Neural cell (in vitro differentiated cells): Measurements from ENCODE around the gene CDNF. TPM values are rescaled to one million over a fixed set of nuclear protein-coding genes. Genes with fewer than 3 reads are reported as not detected.

Experiments used
- H2AFZ ChIP-seq: fragments of 200-600, 300-800 bp; sonication (generic), shearing (Covaris generic); 2 replicates; pipeline ENCODE4 v1.6.0; 2014; ENCODE audit warnings: low read depth, mild to moderate bottlenecking, antibody characterized with exemption, low read length, moderate library complexity
- H3F3A ChIP-seq: fragments of 200-600 bp; shearing (Covaris generic); 2 replicates; pipeline ENCODE4 v1.6.1; 2016; ENCODE audit warnings: mild to moderate bottlenecking, moderate library complexity, mixed read lengths, antibody characterized with exemption, low read length; ENCODE audit not compliant: insufficient read depth, poor library complexity, severe bottlenecking
- H3K27ac ChIP-seq: fragments of 200-600, 300-800 bp; sonication (generic), shearing (Covaris generic); 2 replicates; pipeline ENCODE4 v1.5.1; 2014; ENCODE audit warnings: mild to moderate bottlenecking, low read length, moderate library complexity
- H3K27me3 ChIP-seq: fragments of 300-800, 200-600 bp; sonication (generic), shearing (Covaris generic); 2 replicates; pipeline ENCODE4 v1.6.0; 2014; ENCODE audit warnings: mild to moderate bottlenecking, low read depth, low read length, moderate library complexity; ENCODE audit not compliant: insufficient read depth
- H3K36me3 ChIP-seq: fragments of 300-800, 200-600 bp; sonication (generic), shearing (Covaris generic); 2 replicates; pipeline ENCODE4 v1.5.1; 2014; ENCODE audit warnings: mild to moderate bottlenecking, antibody characterized with exemption, low read length, moderate library complexity; ENCODE audit not compliant: insufficient read depth
- H3K4me2 ChIP-seq: fragments of 300-800, 200-600 bp; sonication (generic), shearing (Covaris generic); 2 replicates; pipeline ENCODE4 v1.6.0; 2014; ENCODE audit warnings: mild to moderate bottlenecking, low read length
- H3K4me3 ChIP-seq: fragments of 300-800, 200-600 bp; sonication (generic), shearing (Covaris generic); 2 replicates; pipeline ENCODE4 v1.5.1; 2014; ENCODE audit warnings: mild to moderate bottlenecking, low read length, moderate library complexity
- H3K79me2 ChIP-seq: fragments of 200-600 bp; shearing (Covaris generic); replicated peaks from 2 replicates; pipeline ENCODE4 v1.6.0; 2014; ENCODE audit warnings: mild to moderate bottlenecking, low read length, moderate library complexity; ENCODE audit not compliant: insufficient read depth
- H3K9ac ChIP-seq: fragments of 300-800, 200-600 bp; sonication (generic), shearing (Covaris generic); 2 replicates; pipeline ENCODE4 v1.6.1; 2016; ENCODE audit warnings: mild to moderate bottlenecking, low read length, mixed read lengths
- H3K9me2 ChIP-seq: fragments of 200-600 bp; shearing (Covaris generic); 2 replicates; pipeline ENCODE4 v1.6.1; 2016; ENCODE audit warnings: mild to moderate bottlenecking, low read length, mixed read lengths; ENCODE audit not compliant: insufficient read depth
- H3K9me3 ChIP-seq: fragments of 200-600, 300-800 bp; sonication (generic), shearing (Covaris generic); 2 replicates; pipeline ENCODE4 v1.6.1; 2016; ENCODE audit warnings: mild to moderate bottlenecking, mixed run types, low read length, moderate library complexity, mixed read lengths
- H4K20me1 ChIP-seq: fragments of 200-600 bp; shearing (Covaris generic); 2 replicates; pipeline ENCODE4 v1.6.1; 2016; ENCODE audit warnings: mild to moderate bottlenecking, mixed run types; ENCODE audit not compliant: insufficient read depth
- EP300 ChIP-seq: fragments of 450-650 bp; conservative IDR thresholded peaks from 2 replicates; pipeline ENCODE4 v1.6.1; 2014; ENCODE audit warnings: antibody characterized with exemption, mild to moderate bottlenecking, moderate library complexity; ENCODE audit not compliant: poor library complexity, severe bottlenecking
- EZH2 ChIP-seq: fragments of 200-600, 300-800 bp; shearing (Covaris generic), sonication (generic); IDR thresholded peaks from 2 replicates; pipeline ENCODE4 v1.6.1; 2014; ENCODE audit warnings: antibody characterized with exemption, low read length, borderline replicate concordance, mild to moderate bottlenecking; ENCODE audit not compliant: insufficient read depth, poor library complexity, severe bottlenecking
- MXI1 ChIP-seq: fragments of 450-650 bp; conservative IDR thresholded peaks from 2 replicates; pipeline ENCODE4 v1.6.1; 2014; ENCODE audit warnings: antibody characterized with exemption, mild to moderate bottlenecking; ENCODE audit not compliant: poor library complexity, severe bottlenecking
- POLR2AphosphoS5 ChIP-seq: IDR thresholded peaks from 2 replicates; pipeline ENCODE4 v1.6.1; 2012
- RAD21 ChIP-seq: fragments of 450-650 bp; conservative IDR thresholded peaks from 2 replicates; pipeline ENCODE4 v1.6.1; 2014; ENCODE audit warnings: antibody characterized with exemption, mild to moderate bottlenecking, moderate library complexity
- SMC3 ChIP-seq: fragments of 450-650 bp; conservative IDR thresholded peaks from 2 replicates; pipeline ENCODE4 v1.6.1; 2014; ENCODE audit warnings: antibody characterized with exemption, mild to moderate bottlenecking, moderate library complexity; ENCODE audit not compliant: poor library complexity
- TAF1 ChIP-seq: IDR thresholded peaks from 2 replicates; pipeline ENCODE4 v1.6.1; 2012; ENCODE audit warnings: low read depth
- polyA plus RNA-seq: library from polyadenylated mRNA; depleted of rRNA; stranded (reverse); fragments of >200 nt; gene quantifications from 2 replicates; pipeline ENCODE4 v1.2.3, GENCODE V29; 2014
- TF ChIP-seq, protein P1 (sequence below): IDR thresholded peaks from 2 replicates; pipeline ENCODE4 v1.6.1; 2012; ENCODE audit warnings: borderline replicate concordance
- TF ChIP-seq, protein P2 (sequence below): fragments of 450-650 bp; IDR thresholded peaks from 2 replicates; pipeline ENCODE4 v1.5.1; 2014; ENCODE audit warnings: antibody characterized with exemption, mild to moderate bottlenecking, moderate library complexity; ENCODE audit not compliant: poor library complexity, severe bottlenecking

The CDNF gene
- polyA plus RNA-seq, 1 donor from 2014 or later: 1.5 TPM

DNA sequence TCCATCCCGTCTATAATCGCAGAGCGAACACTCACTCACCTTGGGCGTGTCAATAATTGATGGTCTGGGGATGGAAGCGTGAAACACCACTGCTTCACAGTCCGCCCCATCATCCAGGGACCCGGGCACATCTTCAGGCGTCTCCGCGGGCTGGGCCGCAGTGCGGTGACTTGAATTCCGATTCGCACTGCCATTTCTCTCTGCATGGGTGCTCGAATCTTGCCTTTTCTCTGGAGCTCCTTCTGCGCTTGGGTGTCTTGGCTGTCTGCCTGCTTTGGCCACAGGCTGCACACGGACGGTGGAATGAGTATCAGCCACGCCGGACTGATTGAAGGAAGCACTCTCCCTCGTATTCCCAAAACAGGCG is 63.6 kb downstream of the CDNF start:
- Histone ChIP-seq H3K4me3 (no peak overlapping the region), H3K36me3 (no peaks in the 10 kb centered on the region), H3K9ac (no peak overlapping the region), H3K27me3 (no peaks in the 10 kb centered on the region), H3K9me3 (no peaks in the 10 kb centered on the region), H3K9me2 (no peaks in the 10 kb centered on the region), H4K20me1 (no peaks in the 10 kb centered on the region), H3F3A (no peaks in the 10 kb centered on the region), H3K4me2 (no peak overlapping the region), H2AFZ (no peak overlapping the region), H3K79me2 (no peaks in the 10 kb centered on the region), H3K27ac (no peak overlapping the region)
- TF ChIP-seq RAD21: no peak
- no peak for TF ChIP-seq MXI1

DNA sequence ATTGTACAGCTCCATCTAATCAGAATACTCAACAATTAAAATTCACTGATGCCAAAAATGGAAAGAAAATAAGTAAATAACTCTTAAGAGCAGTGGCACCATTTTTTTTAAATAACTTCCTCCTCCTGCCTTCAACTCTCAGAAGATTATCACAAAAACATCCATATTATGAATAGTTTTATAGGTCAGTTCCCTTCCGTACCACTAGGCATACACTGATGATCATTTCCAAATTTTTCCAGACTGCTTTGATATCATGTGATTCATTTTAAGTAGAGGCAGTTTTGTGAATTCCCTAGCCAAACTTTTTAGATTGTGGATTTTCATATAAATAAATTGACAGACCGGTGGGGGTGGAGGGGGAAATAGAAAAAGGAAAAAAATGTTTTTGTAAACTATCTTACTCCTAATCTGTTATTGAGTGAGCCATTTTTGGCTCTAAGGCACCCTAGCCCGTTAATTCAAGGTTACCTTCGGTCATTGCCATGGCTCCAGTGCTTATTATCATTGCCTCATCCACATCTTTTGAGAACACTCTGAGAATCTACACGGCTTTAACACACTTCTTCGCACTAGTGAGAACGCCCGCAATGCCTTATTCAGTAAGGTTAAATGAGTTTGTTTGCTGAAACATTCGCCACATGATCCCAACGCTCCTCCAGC is 64.2 kb downstream of the CDNF start:
- H2AFZ ChIP-seq: no peak overlapping the region
- TF ChIP-seq EZH2: no peak
- TF ChIP-seq MXI1: no peak
- TF ChIP-seq POLR2AphosphoS5: no peak

DNA sequence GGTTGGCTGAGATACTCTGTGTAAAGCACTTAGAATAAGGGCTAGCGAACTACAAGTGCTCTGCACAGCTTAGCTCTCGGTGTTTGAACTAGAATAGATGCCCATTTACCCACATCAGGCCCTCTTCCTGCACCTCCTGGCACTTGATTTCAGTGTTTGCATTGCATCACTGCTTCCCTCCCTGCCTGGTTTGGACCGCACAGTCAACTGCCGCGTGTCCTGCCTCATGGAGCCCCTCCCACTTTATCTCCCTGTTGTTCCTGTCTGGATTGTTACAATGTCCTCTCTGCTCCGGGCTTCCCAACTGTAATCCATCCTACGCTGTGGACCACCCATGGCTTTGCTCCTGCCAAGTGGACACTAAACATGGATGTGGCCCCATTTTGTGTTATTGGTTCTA is 65.4 kb downstream of the CDNF start:
- no peaks in the 10 kb centered on the region for H3K36me3 ChIP-seq
- H3K9ac ChIP-seq: no peak overlapping the region
- no peaks in the 10 kb centered on the region for H4K20me1 ChIP-seq
- no peaks in the 10 kb centered on the region for H3K9me2 ChIP-seq
- H3K9me3 ChIP-seq: no peaks in the 10 kb centered on the region
- TF ChIP-seq, protein P1, sequence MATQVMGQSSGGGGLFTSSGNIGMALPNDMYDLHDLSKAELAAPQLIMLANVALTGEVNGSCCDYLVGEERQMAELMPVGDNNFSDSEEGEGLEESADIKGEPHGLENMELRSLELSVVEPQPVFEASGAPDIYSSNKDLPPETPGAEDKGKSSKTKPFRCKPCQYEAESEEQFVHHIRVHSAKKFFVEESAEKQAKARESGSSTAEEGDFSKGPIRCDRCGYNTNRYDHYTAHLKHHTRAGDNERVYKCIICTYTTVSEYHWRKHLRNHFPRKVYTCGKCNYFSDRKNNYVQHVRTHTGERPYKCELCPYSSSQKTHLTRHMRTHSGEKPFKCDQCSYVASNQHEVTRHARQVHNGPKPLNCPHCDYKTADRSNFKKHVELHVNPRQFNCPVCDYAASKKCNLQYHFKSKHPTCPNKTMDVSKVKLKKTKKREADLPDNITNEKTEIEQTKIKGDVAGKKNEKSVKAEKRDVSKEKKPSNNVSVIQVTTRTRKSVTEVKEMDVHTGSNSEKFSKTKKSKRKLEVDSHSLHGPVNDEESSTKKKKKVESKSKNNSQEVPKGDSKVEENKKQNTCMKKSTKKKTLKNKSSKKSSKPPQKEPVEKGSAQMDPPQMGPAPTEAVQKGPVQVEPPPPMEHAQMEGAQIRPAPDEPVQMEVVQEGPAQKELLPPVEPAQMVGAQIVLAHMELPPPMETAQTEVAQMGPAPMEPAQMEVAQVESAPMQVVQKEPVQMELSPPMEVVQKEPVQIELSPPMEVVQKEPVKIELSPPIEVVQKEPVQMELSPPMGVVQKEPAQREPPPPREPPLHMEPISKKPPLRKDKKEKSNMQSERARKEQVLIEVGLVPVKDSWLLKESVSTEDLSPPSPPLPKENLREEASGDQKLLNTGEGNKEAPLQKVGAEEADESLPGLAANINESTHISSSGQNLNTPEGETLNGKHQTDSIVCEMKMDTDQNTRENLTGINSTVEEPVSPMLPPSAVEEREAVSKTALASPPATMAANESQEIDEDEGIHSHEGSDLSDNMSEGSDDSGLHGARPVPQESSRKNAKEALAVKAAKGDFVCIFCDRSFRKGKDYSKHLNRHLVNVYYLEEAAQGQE: no peak
- TF ChIP-seq RAD21: no peak
- no peak for TF ChIP-seq MXI1
- TF ChIP-seq EZH2: no peak
- no peak for TF ChIP-seq POLR2AphosphoS5
- TF ChIP-seq TAF1: no peak
- TF ChIP-seq EP300: no peak
- no peak for TF ChIP-seq SMC3
- TF ChIP-seq, protein P2, sequence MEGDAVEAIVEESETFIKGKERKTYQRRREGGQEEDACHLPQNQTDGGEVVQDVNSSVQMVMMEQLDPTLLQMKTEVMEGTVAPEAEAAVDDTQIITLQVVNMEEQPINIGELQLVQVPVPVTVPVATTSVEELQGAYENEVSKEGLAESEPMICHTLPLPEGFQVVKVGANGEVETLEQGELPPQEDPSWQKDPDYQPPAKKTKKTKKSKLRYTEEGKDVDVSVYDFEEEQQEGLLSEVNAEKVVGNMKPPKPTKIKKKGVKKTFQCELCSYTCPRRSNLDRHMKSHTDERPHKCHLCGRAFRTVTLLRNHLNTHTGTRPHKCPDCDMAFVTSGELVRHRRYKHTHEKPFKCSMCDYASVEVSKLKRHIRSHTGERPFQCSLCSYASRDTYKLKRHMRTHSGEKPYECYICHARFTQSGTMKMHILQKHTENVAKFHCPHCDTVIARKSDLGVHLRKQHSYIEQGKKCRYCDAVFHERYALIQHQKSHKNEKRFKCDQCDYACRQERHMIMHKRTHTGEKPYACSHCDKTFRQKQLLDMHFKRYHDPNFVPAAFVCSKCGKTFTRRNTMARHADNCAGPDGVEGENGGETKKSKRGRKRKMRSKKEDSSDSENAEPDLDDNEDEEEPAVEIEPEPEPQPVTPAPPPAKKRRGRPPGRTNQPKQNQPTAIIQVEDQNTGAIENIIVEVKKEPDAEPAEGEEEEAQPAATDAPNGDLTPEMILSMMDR: no peak
- H3K4me3 ChIP-seq: no peak overlapping the region
- no peaks in the 10 kb centered on the region for H3F3A ChIP-seq
- H3K27me3 ChIP-seq: no peaks in the 10 kb centered on the region
- no peaks in the 10 kb centered on the region for H3K79me2 ChIP-seq
- H3K4me2 ChIP-seq: no peak overlapping the region
- H3K27ac ChIP-seq: no peak overlapping the region
- no peak overlapping the region for H2AFZ ChIP-seq

More for the DNA sequence above, 64.2 kb downstream of the CDNF start:
- Histone ChIP-seq H3K27ac (no peak overlapping the region), H3F3A (no peaks in the 10 kb centered on the region), H4K20me1 (no peaks in the 10 kb centered on the region), H3K36me3 (no peaks in the 10 kb centered on the region), H3K9me2 (no peaks in the 10 kb centered on the region), H3K79me2 (no peaks in the 10 kb centered on the region), H3K9ac (no peak overlapping the region), H3K4me3 (no peak overlapping the region), H3K27me3 (no peaks in the 10 kb centered on the region), H3K4me2 (no peak overlapping the region), H3K9me3 (no peaks in the 10 kb centered on the region)
